Putamen (tissue), 1 donor: ENCODE data around the gene NRTN.
"Not testable (repeated sequence)": the region's sequence is repeated elsewhere in the genome, so short reads cannot be mapped to it uniquely, and the experiment has no call there.

Source experiments
- DNase-seq: peaks from one replicate; pipeline ENCODE4 v3.0.0-alpha.2; 2016; ENCODE audit warnings: low spot score

NRTN gene

GRCh38 chr19:5838353-5839064 is 33.6 kb downstream of the NRTN start:
- DNase-seq, result no peak

- no peak for DNase-seq
Measured at GRCh38 chr19:5839065-5840017, 34.5 kb downstream of the NRTN start, which contains the start of gene FUT6. TSS of gene FUT6 (minus strand) at chr19:5839702. CDS start at chr19:5832567, 7,135 bp downstream.

GRCh38 chr19:5841735-5842111 is 36.9 kb downstream of the NRTN start:
- DNase-seq, result not testable (repeated sequence)

GRCh38 chr19:5843295-5843927 is 38.5 kb downstream of the NRTN start:
- DNase-seq, result no peak

GRCh38 chr19:5844456-5845433 is 39.9 kb downstream of the NRTN start:
- no peak for DNase-seq

- not testable (repeated sequence) for DNase-seq
Measured at GRCh38 chr19:5847846-5848245, 43.0 kb downstream of the NRTN start.

GRCh38 chr19:5848621-5849020 is 43.8 kb downstream of the NRTN start:
- not testable (repeated sequence) for DNase-seq

- no peak for DNase-seq
Measured at GRCh38 chr19:5850189-5850588, 45.3 kb downstream of the NRTN start.

GRCh38 chr19:5850743-5851293 is 46.0 kb downstream of the NRTN start:
- no peak for DNase-seq

- DNase-seq, result no peak
Measured at GRCh38 chr19:5851302-5851701, 46.4 kb downstream of the NRTN start, which contains the start of gene FUT3. TSS of gene FUT3 (minus strand) at chr19:5851449.

- not testable (repeated sequence) for DNase-seq
Measured at GRCh38 chr19:5854121-5854520, 49.3 kb downstream of the NRTN start.

- DNase-seq, result not testable (repeated sequence)
Measured at GRCh38 chr19:5855151-5855550, 50.3 kb downstream of the NRTN start.

GRCh38 chr19:5857203-5858081 is 52.6 kb downstream of the NRTN start:
- no peak for DNase-seq

GRCh38 chr19:5863030-5863665 is 58.3 kb downstream of the NRTN start:
- no peak for DNase-seq

- no peak for DNase-seq
Measured at GRCh38 chr19:5864013-5864720, 59.3 kb downstream of the NRTN start.

- no peak for DNase-seq
Measured at GRCh38 chr19:5864725-5865486, 60.0 kb downstream of the NRTN start.

- no peak for DNase-seq
Measured at GRCh38 chr19:5865772-5866171, 60.9 kb downstream of the NRTN start.
